Measurements from ENCODE around the gene SH3PXD2A. TPM values are rescaled to one million over a fixed set of nuclear protein-coding genes. Genes with fewer than 3 reads are reported as not detected.

Gene SH3PXD2A
- total and polyA plus RNA-seq, 10 of the 15 experiments (the other 5 are each of a cell fraction or from before 2014, with no cell fraction given) = 0.63 to 14.0 (median 4.4) TPM

DNA sequence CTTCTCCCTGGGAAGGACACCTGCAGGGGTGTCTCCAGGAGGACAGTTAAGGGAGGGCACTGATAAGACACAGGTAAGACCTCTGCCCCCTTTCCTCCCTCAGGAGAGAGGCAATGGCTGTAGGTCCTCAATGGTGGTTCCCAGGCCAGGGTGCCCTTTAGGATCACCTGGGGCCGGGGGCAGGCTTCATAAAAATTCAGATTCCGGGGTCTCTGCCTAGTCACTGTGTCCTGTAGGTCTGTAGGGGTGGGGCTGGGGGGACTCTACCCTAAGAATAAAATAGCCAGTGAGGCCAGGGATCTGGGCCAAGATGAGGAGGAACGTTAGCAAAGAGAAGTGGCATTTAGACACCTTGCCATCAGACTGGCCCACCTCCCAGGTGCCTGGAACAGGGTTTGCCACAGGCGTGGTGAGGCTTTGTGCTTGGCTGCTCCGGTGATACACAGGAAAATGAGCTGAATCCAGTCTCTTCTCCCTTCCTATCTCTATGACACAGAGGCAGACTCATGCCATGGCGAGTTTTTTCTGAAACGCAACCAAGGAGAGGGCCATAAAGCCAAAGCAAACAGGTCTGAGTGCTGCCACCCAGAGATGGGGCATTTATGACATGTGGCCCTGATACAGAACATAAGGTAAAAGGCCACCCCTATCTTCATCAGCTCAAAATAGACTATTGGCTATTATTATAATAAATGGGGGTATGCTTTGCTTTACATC, 52.6 kb downstream of the SH3PXD2A start:
- no peak overlapping the region for H3K4me2 ChIP-seq (ENCODE audit: control insufficient read depth, insufficient read depth)
- no peak for FAIRE-seq
- CTCF ChIA-PET = interaction anchor here (1.7 kb wide), 1 partner anchor 11 kb away, joined by 6 read pairs; no protein-coding TSS in a partner anchor

GRCh38 chr10:103802081-103802480, 53.3 kb downstream of the SH3PXD2A start:
- peaks cover 0 to 1% of the 10 kb centered on the region in 2 experiments; a peak in 1 of 4 replicates for H3K27me3 ChIP-seq (replicated peaks in 1 of 2; ENCODE audit: control insufficient read depth in 2 of 2, insufficient read depth in 2 of 2, low read length in 1 of 2)
- 8% methylated on average over 6 of the region's 6 CpGs for WGBS (ENCODE audit: insufficient coverage, insufficient replicate concordance, low lambda C conversion rate, missing lambda C conversion rate)
- TF ChIP-seq GATAD2B (conservative IDR thresholded peaks at IDR 0.05; ENCODE audit: low read depth) = no peak
- no peak for TF ChIP-seq SUPT20H (IDR thresholded peaks at IDR 0.05; ENCODE audit: borderline replicate concordance, control insufficient read depth, low read depth, low read length)
- TF ChIP-seq TAF1 (IDR thresholded peaks at IDR 0.05; ENCODE audit: borderline replicate concordance, low read depth, low read length) = no peak
- no peak for TF ChIP-seq CBX3 (IDR thresholded peaks at IDR 0.05; ENCODE audit: borderline replicate concordance, low read depth)
- TF ChIP-seq, protein P1, sequence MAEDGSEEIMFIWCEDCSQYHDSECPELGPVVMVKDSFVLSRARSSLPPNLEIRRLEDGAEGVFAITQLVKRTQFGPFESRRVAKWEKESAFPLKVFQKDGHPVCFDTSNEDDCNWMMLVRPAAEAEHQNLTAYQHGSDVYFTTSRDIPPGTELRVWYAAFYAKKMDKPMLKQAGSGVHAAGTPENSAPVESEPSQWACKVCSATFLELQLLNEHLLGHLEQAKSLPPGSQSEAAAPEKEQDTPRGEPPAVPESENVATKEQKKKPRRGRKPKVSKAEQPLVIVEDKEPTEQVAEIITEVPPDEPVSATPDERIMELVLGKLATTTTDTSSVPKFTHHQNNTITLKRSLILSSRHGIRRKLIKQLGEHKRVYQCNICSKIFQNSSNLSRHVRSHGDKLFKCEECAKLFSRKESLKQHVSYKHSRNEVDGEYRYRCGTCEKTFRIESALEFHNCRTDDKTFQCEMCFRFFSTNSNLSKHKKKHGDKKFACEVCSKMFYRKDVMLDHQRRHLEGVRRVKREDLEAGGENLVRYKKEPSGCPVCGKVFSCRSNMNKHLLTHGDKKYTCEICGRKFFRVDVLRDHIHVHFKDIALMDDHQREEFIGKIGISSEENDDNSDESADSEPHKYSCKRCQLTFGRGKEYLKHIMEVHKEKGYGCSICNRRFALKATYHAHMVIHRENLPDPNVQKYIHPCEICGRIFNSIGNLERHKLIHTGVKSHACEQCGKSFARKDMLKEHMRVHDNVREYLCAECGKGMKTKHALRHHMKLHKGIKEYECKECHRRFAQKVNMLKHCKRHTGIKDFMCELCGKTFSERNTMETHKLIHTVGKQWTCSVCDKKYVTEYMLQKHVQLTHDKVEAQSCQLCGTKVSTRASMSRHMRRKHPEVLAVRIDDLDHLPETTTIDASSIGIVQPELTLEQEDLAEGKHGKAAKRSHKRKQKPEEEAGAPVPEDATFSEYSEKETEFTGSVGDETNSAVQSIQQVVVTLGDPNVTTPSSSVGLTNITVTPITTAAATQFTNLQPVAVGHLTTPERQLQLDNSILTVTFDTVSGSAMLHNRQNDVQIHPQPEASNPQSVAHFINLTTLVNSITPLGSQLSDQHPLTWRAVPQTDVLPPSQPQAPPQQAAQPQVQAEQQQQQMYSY (CRISPR knock-in tag; IDR thresholded peaks at IDR 0.05) = no peak
- TF ChIP-seq SMARCA5 (IDR thresholded peaks at IDR 0.05) = no peak
- TF ChIP-seq NFXL1 (IDR thresholded peaks at IDR 0.05; ENCODE audit: borderline replicate concordance) = no peak
- no peak for TF ChIP-seq ZNF217 (IDR thresholded peaks at IDR 0.05)
- TF ChIP-seq POLR2AphosphoS2 (IDR thresholded peaks at IDR 0.05; ENCODE audit: low read depth, low read length) = no peak
- H3K9me3 ChIP-seq (replicated peaks; ENCODE audit: control insufficient read depth, insufficient read depth, low read length) = no peaks in the 10 kb centered on the region
- peak; percentile 13 for FAIRE-seq
- SMC1A ChIA-PET (ENCODE audit: uncharacterized antibody, unreplicated experiment) = no interaction called here
- H4K20me1 ChIP-seq (ENCODE audit: control insufficient read depth, insufficient read depth) = no peaks in the 10 kb centered on the region
- POLR2A ChIA-PET = interaction anchor here (1.0 kb wide), 1 partner anchor 12 kb away, joined by 3 read pairs; no protein-coding TSS in a partner anchor
- intact Hi-C loops (cut with micrococcal nuclease; ENCODE audit: unreplicated experiment) = no loop called here
- H3K9ac ChIP-seq (ENCODE audit: control insufficient read depth, insufficient read depth, low read length) = no peak overlapping the region
- DNase-seq (ENCODE audit: low read depth, low spot score) = no peak
- no peaks in the 10 kb centered on the region for H3K79me2 ChIP-seq (ENCODE audit: control insufficient read depth, insufficient read depth, low read length)
- no peak overlapping the region for H3K4me2 ChIP-seq (ENCODE audit: control insufficient read depth, insufficient read depth)
- H3K4me1 ChIP-seq (ENCODE audit: control insufficient read depth, insufficient read depth, low read length) = no peaks in the 10 kb centered on the region; the same call in 1 of the 2 replicates
- no peak overlapping the region for H3K4me3 ChIP-seq
- no peaks in the 10 kb centered on the region for H3K36me3 ChIP-seq (ENCODE audit: control insufficient read depth in 2 of 2, insufficient read depth in 2 of 2, low read length in 1 of 2)
- RAD21 ChIA-PET (ENCODE audit: unreplicated experiment) = no interaction called here
- CTCF ChIA-PET = interaction anchor here (1.5 to 1.7 kb wide), 2 partner anchors 12 to 89 kb away, joined by 3 to 6 read pairs; no protein-coding TSS in a partner anchor
- no peak for ATAC-seq
- no peak overlapping the region for H3K27ac ChIP-seq (ENCODE audit: control insufficient read depth, insufficient read depth)
- no peak overlapping the region for H2AFZ ChIP-seq (ENCODE audit: control insufficient read depth, low read depth, low read length)
- in situ Hi-C loops (cut with MboI) = no loop called here
- no TSS peak for BruUV-seq (replicated peaks)

More for the DNA sequence above, 52.6 kb downstream of the SH3PXD2A start:
- DNase-seq (ENCODE audit: low read depth, low spot score) (no peak), ATAC-seq (no peak)
- RAD21 ChIA-PET (ENCODE audit: unreplicated experiment) = no interaction called here
- no peak for TF ChIP-seq RFX5 (IDR thresholded peaks at IDR 0.05; ENCODE audit: low read depth, low read length)
- Histone ChIP-seq H4K20me1 (ENCODE audit: control insufficient read depth, insufficient read depth) (no peaks in the 10 kb centered on the region), H3K79me2 (ENCODE audit: control insufficient read depth, insufficient read depth, low read length) (no peaks in the 10 kb centered on the region), H3K4me1 (ENCODE audit: control insufficient read depth, insufficient read depth, low read length) (no peaks in the 10 kb centered on the region; the same call in 1 of the 2 replicates), H3K27me3 (replicated peaks in 1 of 2; ENCODE audit: control insufficient read depth in 2 of 2, insufficient read depth in 2 of 2, low read length in 1 of 2) (no peaks in the 10 kb centered on the region; a peak in 1 of 4 replicates), H3K4me3 (no peak overlapping the region), H3K9me3 (replicated peaks; ENCODE audit: control insufficient read depth, insufficient read depth, low read length) (no peaks in the 10 kb centered on the region), H3K27ac (ENCODE audit: control insufficient read depth, insufficient read depth) (no peak overlapping the region), H3K36me3 (ENCODE audit: control insufficient read depth in 2 of 2, insufficient read depth in 2 of 2, low read length in 1 of 2) (no peaks in the 10 kb centered on the region), H2AFZ (ENCODE audit: control insufficient read depth, low read depth, low read length) (no peak overlapping the region), H3K9ac (ENCODE audit: control insufficient read depth, insufficient read depth, low read length) (no peak overlapping the region)
- in situ Hi-C loops (cut with MboI) (no loop called here), intact Hi-C loops (cut with micrococcal nuclease; ENCODE audit: unreplicated experiment) (no loop called here)
- WGBS (ENCODE audit: insufficient coverage, insufficient replicate concordance, low lambda C conversion rate, missing lambda C conversion rate) = 20% methylated on average over 7 of the region's 7 CpGs
- BruUV-seq (replicated peaks) = no TSS peak
- SMC1A ChIA-PET (ENCODE audit: uncharacterized antibody, unreplicated experiment) = no interaction called here
- POLR2A ChIA-PET = no interaction called here

Measured in GM12878 (cell line).